Measurements from ENCODE around the gene OPN1LW. TPM values are rescaled to one million over a fixed set of nuclear protein-coding genes. Genes with fewer than 3 reads are reported as not detected.

Gene OPN1LW
- total and polyA plus RNA-seq, 2 of the 8 experiments (the other 6 are each of a cell fraction or from before 2014, with no cell fraction given): not detected

DNA sequence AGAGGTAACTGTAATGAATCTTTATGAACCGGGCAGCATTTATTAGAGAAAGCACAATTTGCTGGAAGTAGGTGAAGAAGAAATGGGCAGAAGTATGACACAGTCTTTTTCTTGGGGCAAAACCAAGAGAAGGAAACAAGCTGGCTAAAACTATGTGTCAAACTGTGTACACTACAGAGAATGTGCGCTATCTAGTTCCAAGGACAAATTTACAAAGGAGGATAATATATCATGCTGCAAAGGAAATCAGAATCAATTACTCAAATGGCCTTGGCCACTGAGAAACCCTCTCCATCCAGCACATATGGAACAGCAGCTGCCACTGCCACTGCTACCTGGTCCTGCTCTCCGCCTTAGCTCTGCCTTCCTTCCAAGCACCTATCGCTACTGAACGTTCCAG lies 29.4 kb upstream of the OPN1LW start:
- Histone ChIP-seq H2BK120ac (replicated peaks; ENCODE audit: low read depth, low read length) (no peak overlapping the region), H3K23ac (ENCODE audit: insufficient read length) (no peak overlapping the region), H3K27ac (ENCODE audit: low read depth, low read length) (no peak overlapping the region), H2AFZ (ENCODE audit: low read length) (no peak overlapping the region), H4K91ac (replicated peaks; ENCODE audit: insufficient read length, low read length) (no peak overlapping the region), H4K8ac (ENCODE audit: extremely low read depth, insufficient read depth, low read length) (no peak overlapping the region), H3K23me2 (ENCODE audit: low read depth, low read length) (no peaks in the 10 kb centered on the region), H3K27me3 (replicated peaks in 1 of 4; ENCODE audit: control insufficient read depth in 3 of 4, extremely low read depth in 1 of 4, insufficient read depth in 3 of 4, low read length in 3 of 4) (no peaks in the 10 kb centered on the region), H2BK12ac (ENCODE audit: low read depth, low read length) (no peak overlapping the region), H2BK15ac (ENCODE audit: low read length) (no peak overlapping the region), H3K9me3 (ENCODE audit: insufficient read depth in 2 of 2, low read depth in 1 of 2, low read length in 1 of 2) (no peaks in the 10 kb centered on the region), H3K79me1 (ENCODE audit: low read depth, low read length) (no peaks in the 10 kb centered on the region), H3K56ac (replicated peaks; ENCODE audit: insufficient read length, low read depth, low read length) (no peak overlapping the region), H4K20me1 (replicated peaks in 1 of 2; ENCODE audit: control insufficient read depth in 1 of 2, insufficient read depth in 2 of 2, low read length in 2 of 2) (no peaks in the 10 kb centered on the region), H3K9ac (replicated peaks in 1 of 4; ENCODE audit: extremely low read depth in 1 of 4, low read depth in 3 of 4, low read length in 3 of 4) (no peak overlapping the region), H3K79me2 (ENCODE audit: control insufficient read depth in 1 of 2, insufficient read depth in 2 of 2, low read length in 2 of 2) (no peaks in the 10 kb centered on the region), H2BK5ac (ENCODE audit: low read depth, low read length) (no peak overlapping the region), H2BK20ac (ENCODE audit: low read length) (no peak overlapping the region), H3K14ac (ENCODE audit: insufficient read length) (no peak overlapping the region), H3K4ac (replicated peaks; ENCODE audit: insufficient read length, low read depth, low read length) (no peak overlapping the region), H3K18ac (ENCODE audit: extremely low read depth, low read length) (no peak overlapping the region), H4K5ac (ENCODE audit: insufficient read length, low read depth, low read length) (no peak overlapping the region), H3K36me3 (ENCODE audit: control insufficient read depth in 2 of 4, insufficient read depth in 4 of 4, low read length in 3 of 4) (no peaks in the 10 kb centered on the region), H3K4me3 (ENCODE audit: extremely low read depth in 1 of 4, insufficient read depth in 2 of 4, low read depth in 3 of 4, low read length in 4 of 4) (no peak overlapping the region), H2AK5ac (ENCODE audit: low read depth, low read length) (no peak overlapping the region), H3K4me1 (replicated peaks in 1 of 4; ENCODE audit: control insufficient read depth in 3 of 4, insufficient read depth in 4 of 4, low read length in 3 of 4) (peaks cover 0 to 4% (median 0%) of the 10 kb centered on the region in 4 experiments; a peak in 1 of 7 replicates), H3K4me2 (ENCODE audit: insufficient read depth in 1 of 2, low read depth in 2 of 2, low read length in 2 of 2) (no peak overlapping the region)
- ChIA-PET CTCF (ENCODE audit: partially characterized antibody) (interaction anchor here (1.0 kb wide), 1 partner anchor 63 kb away, joined by 4 read pairs; no protein-coding TSS in a partner anchor), POLR2A (ENCODE audit: partially characterized antibody) (no interaction called here)
- FAIRE-seq (no peak), DNase-seq (ENCODE audit: low read depth in 1 of 2, low spot score in 2 of 2) (no peak)
- no peak for TF ChIP-seq TBP (IDR thresholded peaks at IDR 0.05; ENCODE audit: low read depth, low read length)
- no peak for TF ChIP-seq SIN3A (conservative IDR thresholded peaks at IDR 0.05 in 1 of 2, IDR thresholded peaks at IDR 0.05 in 1 of 2; ENCODE audit: low read depth in 1 of 2, low read length in 2 of 2)
- TF ChIP-seq HDAC6 (IDR thresholded peaks at IDR 0.05; ENCODE audit: low read depth, low read length): no peak
- TF ChIP-seq, protein P1, sequence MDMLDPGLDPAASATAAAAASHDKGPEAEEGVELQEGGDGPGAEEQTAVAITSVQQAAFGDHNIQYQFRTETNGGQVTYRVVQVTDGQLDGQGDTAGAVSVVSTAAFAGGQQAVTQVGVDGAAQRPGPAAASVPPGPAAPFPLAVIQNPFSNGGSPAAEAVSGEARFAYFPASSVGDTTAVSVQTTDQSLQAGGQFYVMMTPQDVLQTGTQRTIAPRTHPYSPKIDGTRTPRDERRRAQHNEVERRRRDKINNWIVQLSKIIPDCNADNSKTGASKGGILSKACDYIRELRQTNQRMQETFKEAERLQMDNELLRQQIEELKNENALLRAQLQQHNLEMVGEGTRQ (IDR thresholded peaks at IDR 0.05; ENCODE audit: low read length): no peak
- no peak for TF ChIP-seq EP300 (IDR thresholded peaks at IDR 0.05; ENCODE audit: borderline replicate concordance in 1 of 2, low read depth in 2 of 2, low read length in 2 of 2)
- TF ChIP-seq KDM1A (IDR thresholded peaks at IDR 0.05; ENCODE audit: borderline replicate concordance, low read length): no peak
- no peak for TF ChIP-seq KDM4A (IDR thresholded peaks at IDR 0.05; ENCODE audit: low read depth, low read length, severe bottlenecking)
- 91% methylated on average over 5 of the region's 5 CpGs; no CpG with 5 or more reads in 1 of the 2 experiments for WGBS, 2 experiments (ENCODE audit: extremely low coverage in 1 of 2, insufficient coverage in 1 of 2, insufficient read length in 1 of 2, insufficient replicate concordance in 2 of 2, low coverage in 1 of 2, low lambda C conversion rate in 2 of 2, missing lambda C conversion rate in 1 of 2)

All from H1 (cell line).